CD1c-positive myeloid dendritic cell (primary cell): ENCODE data around the gene CNTN5.
"Not testable (repeated sequence)": the region's sequence is repeated elsewhere in the genome, so short reads cannot be mapped to it uniquely, and the experiment has no call there.

Experiments used
- DNase-seq: peaks from one replicate; pipeline ENCODE4 v3.0.0-alpha.2; 2016; ENCODE audit errors: extremely low spot score

The CNTN5 gene

GRCh38 chr11:100208207-100208606 lies 1187.5 kb downstream of the CNTN5 start:
- DNase-seq: no peak

GRCh38 chr11:100214791-100215190 lies 1194.0 kb downstream of the CNTN5 start:
- DNase-seq: no peak

GRCh38 chr11:100220801-100221200 lies 1200.1 kb downstream of the CNTN5 start:
- DNase-seq: no peak

GRCh38 chr11:100221791-100222190 lies 1201.0 kb downstream of the CNTN5 start:
- DNase-seq: no peak

- DNase-seq: no peak
Measured at GRCh38 chr11:100224541-100225034, 1203.8 kb downstream of the CNTN5 start.

- no peak for DNase-seq
Measured at GRCh38 chr11:100229086-100229485, 1208.3 kb downstream of the CNTN5 start.

GRCh38 chr11:100232006-100232405 lies 1211.3 kb downstream of the CNTN5 start:
- no peak for DNase-seq

- no peak for DNase-seq
Measured at GRCh38 chr11:100235085-100235484, 1214.3 kb downstream of the CNTN5 start.

GRCh38 chr11:100240025-100240539 lies 1219.3 kb downstream of the CNTN5 start:
- no peak for DNase-seq

GRCh38 chr11:100247704-100248103 lies 1227.0 kb downstream of the CNTN5 start:
- no peak for DNase-seq

- DNase-seq: not testable (repeated sequence)
Measured at GRCh38 chr11:100257238-100257803, 1236.6 kb downstream of the CNTN5 start.

GRCh38 chr11:100269516-100269915 lies 1248.8 kb downstream of the CNTN5 start:
- DNase-seq: no peak

- no peak for DNase-seq
Measured at GRCh38 chr11:100273066-100273815, 1252.5 kb downstream of the CNTN5 start.

GRCh38 chr11:100274466-100274865 lies 1253.7 kb downstream of the CNTN5 start:
- not testable (repeated sequence) for DNase-seq

GRCh38 chr11:100294748-100295147 lies 1274.0 kb downstream of the CNTN5 start:
- no peak for DNase-seq

GRCh38 chr11:100296051-100296679 lies 1275.4 kb downstream of the CNTN5 start:
- no peak for DNase-seq

GRCh38 chr11:100297516-100297915 lies 1276.8 kb downstream of the CNTN5 start:
- DNase-seq: no peak

- no peak for DNase-seq
Measured at GRCh38 chr11:100302824-100303223, 1282.1 kb downstream of the CNTN5 start.

- DNase-seq: no peak
Measured at GRCh38 chr11:100303897-100304296, 1283.1 kb downstream of the CNTN5 start.

GRCh38 chr11:100308202-100308601 lies 1287.5 kb downstream of the CNTN5 start:
- no peak for DNase-seq

GRCh38 chr11:100315946-100316345 lies 1295.2 kb downstream of the CNTN5 start:
- DNase-seq: no peak

GRCh38 chr11:100316952-100317351 lies 1296.2 kb downstream of the CNTN5 start:
- no peak for DNase-seq

- DNase-seq: no peak
Measured at GRCh38 chr11:100319691-100320090, 1298.9 kb downstream of the CNTN5 start.
